K562 (cell line): Measurements from ENCODE around the gene HPGDS.

ENCODE experiments used
- KDM2B ChIP-seq: fragments of 250-450 bp; sonication (Bioruptor Pico); IDR thresholded peaks from 2 replicates; pipeline ENCODE4 v1.8.0; 2021; ENCODE audit warnings: mild to moderate bottlenecking, moderate library complexity
- NR2F6 ChIP-seq: fragments of 450-650 bp; formaldehyde crosslinking; IDR thresholded peaks from 2 replicates; pipeline ENCODE4 v1.4.0; 2020; ENCODE audit warnings: mild to moderate bottlenecking
- ZNF232 ChIP-seq: sonication (generic); formaldehyde crosslinking; IDR thresholded peaks from 2 replicates; pipeline ENCODE4 v1.8.0; 2022; ENCODE audit warnings: mild to moderate bottlenecking, missing genetic modification reagents
- ZNF561 ChIP-seq: fragments of 450-650 bp; formaldehyde crosslinking; conservative IDR thresholded peaks from 2 replicates; pipeline ENCODE4 v1.4.0; 2020; ENCODE audit warnings: mild to moderate bottlenecking, moderate library complexity
- TF ChIP-seq, protein P1 (sequence below): fragments of 250-450 bp; sonication (Bioruptor Pico); IDR thresholded peaks from 2 replicates; pipeline ENCODE4 v1.4.0; 2020; ENCODE audit warnings: mild to moderate bottlenecking, moderate library complexity
- TF ChIP-seq, protein P2 (sequence below): fragments of 200-800 bp; sonication (Bioruptor generic); IDR thresholded peaks from 2 replicates; pipeline ENCODE4 v1.6.1; 2017; ENCODE audit warnings: missing genetic modification characterization, missing compliant biosample characterization
- TF ChIP-seq, protein P3 (sequence below): fragments of 450-650 bp; formaldehyde crosslinking; IDR thresholded peaks from 2 replicates; pipeline ENCODE4 v1.4.0; 2020; ENCODE audit warnings: mild to moderate bottlenecking, mixed read lengths
- TF ChIP-seq, protein P4 (sequence below): fragments of 250-450 bp; sonication (Bioruptor Pico); IDR thresholded peaks from 2 replicates; pipeline ENCODE4 v1.5.1; 2021; ENCODE audit warnings: mild to moderate bottlenecking
- TF ChIP-seq, protein P5 (sequence below), 3 experiments: IDR thresholded peaks in 2 of 3; conservative IDR thresholded peaks in 1 of 3; 2 replicates each; pipeline ENCODE4 v1.5.1; 2011 to 2012; ENCODE audit warnings: low read length in 3 of 3, mild to moderate bottlenecking in 3 of 3, control low read depth in 2 of 3, improper control_type of control experiment in 1 of 3, inconsistent platforms in 1 of 3, low read depth in 1 of 3, mixed read lengths in 1 of 3, moderate library complexity in 1 of 3; ENCODE audit not compliant: insufficient read depth in 2 of 3

DNA sequence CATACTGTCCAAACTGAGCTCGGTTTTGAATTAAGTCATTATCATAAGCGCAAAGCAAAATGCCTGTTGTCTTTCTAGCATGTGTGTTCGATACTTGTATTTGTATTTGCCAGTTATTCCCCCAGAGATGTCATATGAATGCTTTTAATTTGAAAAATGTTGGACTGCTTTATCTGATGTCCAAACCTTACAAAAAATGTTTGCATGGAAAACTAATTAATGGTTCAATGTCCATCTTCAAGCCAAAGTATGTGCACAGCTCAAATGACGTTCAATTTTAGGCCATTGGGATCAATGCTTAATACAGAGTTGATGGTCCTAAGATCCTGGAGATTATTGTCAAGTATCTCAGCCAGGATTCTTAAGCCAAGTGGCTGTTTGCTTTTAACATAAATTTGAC lies 17.2 kb upstream of the HPGDS start:
- TF ChIP-seq, protein P1, sequence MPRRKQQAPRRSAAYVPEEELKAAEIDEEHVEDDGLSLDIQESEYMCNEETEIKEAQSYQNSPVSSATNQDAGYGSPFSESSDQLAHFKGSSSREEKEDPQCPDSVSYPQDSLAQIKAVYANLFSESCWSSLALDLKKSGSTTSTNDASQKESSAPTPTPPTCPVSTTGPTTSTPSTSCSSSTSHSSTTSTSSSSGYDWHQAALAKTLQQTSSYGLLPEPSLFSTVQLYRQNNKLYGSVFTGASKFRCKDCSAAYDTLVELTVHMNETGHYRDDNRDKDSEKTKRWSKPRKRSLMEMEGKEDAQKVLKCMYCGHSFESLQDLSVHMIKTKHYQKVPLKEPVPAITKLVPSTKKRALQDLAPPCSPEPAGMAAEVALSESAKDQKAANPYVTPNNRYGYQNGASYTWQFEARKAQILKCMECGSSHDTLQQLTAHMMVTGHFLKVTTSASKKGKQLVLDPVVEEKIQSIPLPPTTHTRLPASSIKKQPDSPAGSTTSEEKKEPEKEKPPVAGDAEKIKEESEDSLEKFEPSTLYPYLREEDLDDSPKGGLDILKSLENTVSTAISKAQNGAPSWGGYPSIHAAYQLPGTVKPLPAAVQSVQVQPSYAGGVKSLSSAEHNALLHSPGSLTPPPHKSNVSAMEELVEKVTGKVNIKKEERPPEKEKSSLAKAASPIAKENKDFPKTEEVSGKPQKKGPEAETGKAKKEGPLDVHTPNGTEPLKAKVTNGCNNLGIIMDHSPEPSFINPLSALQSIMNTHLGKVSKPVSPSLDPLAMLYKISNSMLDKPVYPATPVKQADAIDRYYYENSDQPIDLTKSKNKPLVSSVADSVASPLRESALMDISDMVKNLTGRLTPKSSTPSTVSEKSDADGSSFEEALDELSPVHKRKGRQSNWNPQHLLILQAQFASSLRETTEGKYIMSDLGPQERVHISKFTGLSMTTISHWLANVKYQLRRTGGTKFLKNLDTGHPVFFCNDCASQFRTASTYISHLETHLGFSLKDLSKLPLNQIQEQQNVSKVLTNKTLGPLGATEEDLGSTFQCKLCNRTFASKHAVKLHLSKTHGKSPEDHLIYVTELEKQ = no peak
- TF ChIP-seq NR2F6 (no peak), ZNF232 (CRISPR knock-in tag) (no peak), ZNF561 (CRISPR knock-in tag) (no peak), KDM2B (no peak)
- TF ChIP-seq, protein P2, sequence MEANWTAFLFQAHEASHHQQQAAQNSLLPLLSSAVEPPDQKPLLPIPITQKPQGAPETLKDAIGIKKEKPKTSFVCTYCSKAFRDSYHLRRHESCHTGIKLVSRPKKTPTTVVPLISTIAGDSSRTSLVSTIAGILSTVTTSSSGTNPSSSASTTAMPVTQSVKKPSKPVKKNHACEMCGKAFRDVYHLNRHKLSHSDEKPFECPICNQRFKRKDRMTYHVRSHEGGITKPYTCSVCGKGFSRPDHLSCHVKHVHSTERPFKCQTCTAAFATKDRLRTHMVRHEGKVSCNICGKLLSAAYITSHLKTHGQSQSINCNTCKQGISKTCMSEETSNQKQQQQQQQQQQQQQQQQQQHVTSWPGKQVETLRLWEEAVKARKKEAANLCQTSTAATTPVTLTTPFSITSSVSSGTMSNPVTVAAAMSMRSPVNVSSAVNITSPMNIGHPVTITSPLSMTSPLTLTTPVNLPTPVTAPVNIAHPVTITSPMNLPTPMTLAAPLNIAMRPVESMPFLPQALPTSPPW (CRISPR knock-in tag) = no peak
- TF ChIP-seq, protein P3, sequence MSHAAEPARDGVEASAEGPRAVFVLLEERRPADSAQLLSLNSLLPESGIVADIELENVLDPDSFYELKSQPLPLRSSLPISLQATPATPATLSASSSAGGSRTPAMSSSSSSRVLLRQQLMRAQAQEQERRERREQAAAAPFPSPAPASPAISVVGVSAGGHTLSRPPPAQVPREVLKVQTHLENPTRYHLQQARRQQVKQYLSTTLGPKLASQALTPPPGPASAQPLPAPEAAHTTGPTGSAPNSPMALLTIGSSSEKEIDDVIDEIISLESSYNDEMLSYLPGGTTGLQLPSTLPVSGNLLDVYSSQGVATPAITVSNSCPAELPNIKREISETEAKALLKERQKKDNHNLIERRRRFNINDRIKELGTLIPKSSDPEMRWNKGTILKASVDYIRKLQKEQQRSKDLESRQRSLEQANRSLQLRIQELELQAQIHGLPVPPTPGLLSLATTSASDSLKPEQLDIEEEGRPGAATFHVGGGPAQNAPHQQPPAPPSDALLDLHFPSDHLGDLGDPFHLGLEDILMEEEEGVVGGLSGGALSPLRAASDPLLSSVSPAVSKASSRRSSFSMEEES (CRISPR knock-in tag) = no peak
- TF ChIP-seq, protein P4, sequence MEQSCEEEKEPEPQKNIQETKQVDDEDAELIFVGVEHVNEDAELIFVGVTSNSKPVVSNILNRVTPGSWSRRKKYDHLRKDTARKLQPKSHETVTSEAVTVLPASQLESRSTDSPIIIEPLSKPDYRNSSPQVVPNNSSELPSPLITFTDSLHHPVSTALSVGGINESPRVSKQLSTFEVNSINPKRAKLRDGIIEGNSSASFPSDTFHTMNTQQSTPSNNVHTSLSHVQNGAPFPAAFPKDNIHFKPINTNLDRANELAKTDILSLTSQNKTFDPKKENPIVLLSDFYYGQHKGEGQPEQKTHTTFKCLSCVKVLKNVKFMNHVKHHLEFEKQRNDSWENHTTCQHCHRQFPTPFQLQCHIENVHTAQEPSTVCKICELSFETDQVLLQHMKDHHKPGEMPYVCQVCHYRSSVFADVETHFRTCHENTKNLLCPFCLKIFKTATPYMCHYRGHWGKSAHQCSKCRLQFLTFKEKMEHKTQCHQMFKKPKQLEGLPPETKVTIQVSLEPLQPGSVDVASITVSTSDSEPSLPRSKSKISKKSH (CRISPR knock-in tag) = no peak
- TF ChIP-seq, protein P5, sequence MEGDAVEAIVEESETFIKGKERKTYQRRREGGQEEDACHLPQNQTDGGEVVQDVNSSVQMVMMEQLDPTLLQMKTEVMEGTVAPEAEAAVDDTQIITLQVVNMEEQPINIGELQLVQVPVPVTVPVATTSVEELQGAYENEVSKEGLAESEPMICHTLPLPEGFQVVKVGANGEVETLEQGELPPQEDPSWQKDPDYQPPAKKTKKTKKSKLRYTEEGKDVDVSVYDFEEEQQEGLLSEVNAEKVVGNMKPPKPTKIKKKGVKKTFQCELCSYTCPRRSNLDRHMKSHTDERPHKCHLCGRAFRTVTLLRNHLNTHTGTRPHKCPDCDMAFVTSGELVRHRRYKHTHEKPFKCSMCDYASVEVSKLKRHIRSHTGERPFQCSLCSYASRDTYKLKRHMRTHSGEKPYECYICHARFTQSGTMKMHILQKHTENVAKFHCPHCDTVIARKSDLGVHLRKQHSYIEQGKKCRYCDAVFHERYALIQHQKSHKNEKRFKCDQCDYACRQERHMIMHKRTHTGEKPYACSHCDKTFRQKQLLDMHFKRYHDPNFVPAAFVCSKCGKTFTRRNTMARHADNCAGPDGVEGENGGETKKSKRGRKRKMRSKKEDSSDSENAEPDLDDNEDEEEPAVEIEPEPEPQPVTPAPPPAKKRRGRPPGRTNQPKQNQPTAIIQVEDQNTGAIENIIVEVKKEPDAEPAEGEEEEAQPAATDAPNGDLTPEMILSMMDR (IDR thresholded peaks at IDR 0.05 in 2 of 3, conservative IDR thresholded peaks at IDR 0.05 in 1 of 3; ENCODE audit: insufficient read depth in 2 of 3, low read depth in 1 of 3, low read length in 3 of 3) = no peak
